Renal cortical epithelial cell (primary cell): Measurements from ENCODE around the gene CA5A. TPM values are rescaled to one million over a fixed set of nuclear protein-coding genes. Genes with fewer than 3 reads are reported as not detected.
"Not testable (repeated sequence)": the region's sequence is repeated elsewhere in the genome, so short reads cannot be mapped to it uniquely, and the experiment has no call there.

Experiments
- DNase-seq: peaks from one replicate; pipeline ENCODE4 v3.0.0-alpha.2; 2011; ENCODE audit warnings: low read depth
- total RNA-seq: library from RNA; depleted of rRNA; stranded (reverse); fragments of >200 nt; gene quantifications from 2 replicates; pipeline ENCODE4 v1.2.3, GENCODE V29; 2014

The CA5A gene
- total RNA-seq, 1 donor from 2014 or later: not detected

- DNase-seq: not testable (repeated sequence)
Measured at GRCh38 chr16:87896176-87896890, 40.0 kb downstream of the CA5A start.

- DNase-seq: no peak
Measured at GRCh38 chr16:87895641-87896141, 40.6 kb downstream of the CA5A start.

- not testable (repeated sequence) for DNase-seq
Measured at GRCh38 chr16:87894005-87894404, 42.3 kb downstream of the CA5A start.

GRCh38 chr16:87891764-87892163 is 44.6 kb downstream of the CA5A start:
- DNase-seq: no peak

GRCh38 chr16:87889762-87890161 is 46.6 kb downstream of the CA5A start:
- DNase-seq: not testable (repeated sequence)

GRCh38 chr16:87888346-87888745 is 48.0 kb downstream of the CA5A start:
- DNase-seq: not testable (repeated sequence)

GRCh38 chr16:87887931-87888330 is 48.4 kb downstream of the CA5A start:
- DNase-seq: not testable (repeated sequence)

- DNase-seq: not testable (repeated sequence)
Measured at GRCh38 chr16:87885371-87885967, 50.9 kb downstream of the CA5A start.

- DNase-seq: no peak
Measured at GRCh38 chr16:87882436-87883019, 53.8 kb downstream of the CA5A start.

GRCh38 chr16:87881324-87882200 is 54.8 kb downstream of the CA5A start:
- no peak for DNase-seq

- DNase-seq: no peak
Measured at GRCh38 chr16:87880117-87880696, 56.1 kb downstream of the CA5A start.

GRCh38 chr16:87879411-87880013 is 56.8 kb downstream of the CA5A start:
- not testable (repeated sequence) for DNase-seq

- DNase-seq: no peak
Measured at GRCh38 chr16:87878704-87879103, 57.6 kb downstream of the CA5A start.

- DNase-seq: no peak
Measured at GRCh38 chr16:87877942-87878507, 58.3 kb downstream of the CA5A start.

GRCh38 chr16:87874639-87875427 is 61.5 kb downstream of the CA5A start:
- no peak for DNase-seq

- peak; percentile 80 for DNase-seq
Measured at GRCh38 chr16:87870418-87871291, 65.7 kb downstream of the CA5A start.

- DNase-seq: not testable (repeated sequence)
Measured at GRCh38 chr16:87869879-87870417, 66.4 kb downstream of the CA5A start.

GRCh38 chr16:87869061-87869878 is 67.1 kb downstream of the CA5A start, which contains the start of gene SLC7A5:
TSS of gene SLC7A5 (minus strand) at chr16:87869507. CDS start at chr16:87869422, 85 bp downstream.
- DNase-seq: not testable (repeated sequence)
